PC-9 (cell line): ENCODE data around the gene NEU4. TPM values are rescaled to one million over a fixed set of nuclear protein-coding genes. Genes with fewer than 3 reads are reported as not detected.
"Not testable (repeated sequence)": the region's sequence is repeated elsewhere in the genome, so short reads cannot be mapped to it uniquely, and the experiment has no call there.

Experiments
- BruUV-seq: library from RNA; stranded (reverse); fragments of 400-500 nt; replicated peaks from 2 replicates; lab custom pipeline; 2021; lab: Mats Ljungman, UMichigan
- CTCF ChIA-PET: fragments of 300-600 bp; sonication (Branson Sonifier 250); formaldehyde crosslinking; loops from one replicate; lab custom pipeline; 2022; ENCODE audit warnings: antibody characterized with exemption; lab: Charles Lee
- POLR2A ChIA-PET: fragments of 300-600 bp; sonication (Branson Sonifier 250); formaldehyde crosslinking; loops from one replicate; lab custom pipeline; 2022; ENCODE audit warnings: antibody characterized with exemption; ENCODE audit not compliant: unreplicated experiment; lab: Charles Lee
- DNase-seq, 2 experiments: peaks; one replicate each; pipeline versions ENCODE4 v3.0.0 to v3.0.0-alpha.2; 2015 to 2022; ENCODE audit warnings: mixed read lengths in 1 of 2
- H2AFZ ChIP-seq: fragments of 200-600 bp; sonication (generic); 2 replicates; pipeline ENCODE4 v1.8.1; 2017; ENCODE audit warnings: antibody characterized with exemption
- H3F3A ChIP-seq: fragments of 200-600 bp; sonication (generic); 2 replicates; pipeline ENCODE4 v1.8.1; 2017; ENCODE audit warnings: antibody characterized with exemption, mild to moderate bottlenecking, low read depth; ENCODE audit not compliant: insufficient read depth
- H3K27ac ChIP-seq: fragments of 200-600 bp; sonication (generic); 2 replicates; pipeline ENCODE4 v1.6.1; 2016; ENCODE audit warnings: mixed run types
- H3K27me3 ChIP-seq: fragments of 200-600 bp; sonication (generic); 2 replicates; pipeline ENCODE4 v1.6.1; 2016; ENCODE audit warnings: low read depth, mixed run types; ENCODE audit not compliant: insufficient read depth
- H3K36me3 ChIP-seq: fragments of 200-600 bp; sonication (generic); 2 replicates; pipeline ENCODE4 v1.6.1; 2016; ENCODE audit warnings: low read depth, mixed run types
- H3K4me1 ChIP-seq: fragments of 200-600 bp; sonication (generic); replicated peaks from 2 replicates; pipeline ENCODE4 v1.6.1; 2016; ENCODE audit warnings: mixed run types; ENCODE audit not compliant: insufficient read depth
- H3K4me2 ChIP-seq: fragments of 200-600 bp; sonication (generic); 2 replicates; pipeline ENCODE4 v1.6.1; 2017; ENCODE audit warnings: mixed run types
- H3K4me3 ChIP-seq: fragments of 200-600 bp; sonication (generic); 2 replicates; pipeline ENCODE4 v1.6.1; 2016; ENCODE audit warnings: mixed run types
- H3K79me2 ChIP-seq: fragments of 200-600 bp; sonication (generic); 2 replicates; pipeline ENCODE4 v1.6.1; 2017; ENCODE audit warnings: low read depth, mixed run types
- H3K9me2 ChIP-seq: fragments of 200-600 bp; sonication (generic); 2 replicates; pipeline ENCODE4 v1.8.1; 2017; ENCODE audit warnings: mild to moderate bottlenecking; ENCODE audit not compliant: insufficient read depth
- H3K9me3 ChIP-seq: fragments of 200-600 bp; sonication (generic); 2 replicates; pipeline ENCODE4 v1.8.1; 2016; ENCODE audit warnings: low read depth; ENCODE audit not compliant: insufficient read depth
- H4K20me1 ChIP-seq: fragments of 200-600 bp; sonication (generic); 2 replicates; pipeline ENCODE4 v1.8.1; 2017; ENCODE audit not compliant: insufficient read depth
- CTCF ChIP-seq: fragments of 200-600 bp; sonication (generic); conservative IDR thresholded peaks from 2 replicates; pipeline ENCODE4 v1.6.1; 2017; ENCODE audit warnings: mixed run types, antibody characterized with exemption, mild to moderate bottlenecking, moderate library complexity
- EZH2 ChIP-seq: fragments of 200-600 bp; sonication (generic); IDR thresholded peaks from 2 replicates; pipeline ENCODE4 v1.8.0; 2017; ENCODE audit warnings: antibody characterized with exemption, low read depth
- intact Hi-C: fragments of 100-400 bp; cut with micrococcal nuclease; formaldehyde crosslinking; loops from one replicate; pipeline ENCODE4 v1.10.0; 2022; ENCODE audit not compliant: unreplicated experiment
- total RNA-seq: library from RNA; stranded (reverse); gene quantifications from 2 replicates; pipeline ENCODE4 v1.2.3, GENCODE V29; 2021

The NEU4 gene
- total RNA-seq, 1 experiment from 2014 or later: 0.92 TPM

- no peak overlapping the region for H3K27ac ChIP-seq
- peaks cover 8% of the 10 kb centered on the region for H3K27me3 ChIP-seq
- ChIA-PET CTCF (interaction anchor here (0.6 kb wide), 1 partner anchor 1161 kb away, joined by 7 read pairs; no protein-coding TSS in a partner anchor), POLR2A (interaction anchor here (0.6 kb wide), 1 partner anchor 27 kb away, joined by 5 read pairs; no protein-coding TSS in a partner anchor)
- no peaks in the 10 kb centered on the region for H3K4me1 ChIP-seq
- peak in 1 of 2 experiments; percentile 61 for DNase-seq
- H3K79me2 ChIP-seq: no peaks in the 10 kb centered on the region
- H3F3A ChIP-seq: no peaks in the 10 kb centered on the region; the same call in 1 of the 2 replicates
- no peak overlapping the region for H2AFZ ChIP-seq
- no TSS peak for BruUV-seq
- H3K36me3 ChIP-seq: no peaks in the 10 kb centered on the region
- H3K9me2 ChIP-seq: no peaks in the 10 kb centered on the region
- TF ChIP-seq CTCF (no peak), EZH2 (no peak)
- no peak overlapping the region for H3K4me3 ChIP-seq
- no peaks in the 10 kb centered on the region for H3K9me3 ChIP-seq
- no peaks in the 10 kb centered on the region for H4K20me1 ChIP-seq
- no peak overlapping the region for H3K4me2 ChIP-seq
- intact Hi-C loops: no loop called here
These were observed 5.3 kb upstream of the NEU4 start for GRCh38 chr2:241803387-241804325.

DNA sequence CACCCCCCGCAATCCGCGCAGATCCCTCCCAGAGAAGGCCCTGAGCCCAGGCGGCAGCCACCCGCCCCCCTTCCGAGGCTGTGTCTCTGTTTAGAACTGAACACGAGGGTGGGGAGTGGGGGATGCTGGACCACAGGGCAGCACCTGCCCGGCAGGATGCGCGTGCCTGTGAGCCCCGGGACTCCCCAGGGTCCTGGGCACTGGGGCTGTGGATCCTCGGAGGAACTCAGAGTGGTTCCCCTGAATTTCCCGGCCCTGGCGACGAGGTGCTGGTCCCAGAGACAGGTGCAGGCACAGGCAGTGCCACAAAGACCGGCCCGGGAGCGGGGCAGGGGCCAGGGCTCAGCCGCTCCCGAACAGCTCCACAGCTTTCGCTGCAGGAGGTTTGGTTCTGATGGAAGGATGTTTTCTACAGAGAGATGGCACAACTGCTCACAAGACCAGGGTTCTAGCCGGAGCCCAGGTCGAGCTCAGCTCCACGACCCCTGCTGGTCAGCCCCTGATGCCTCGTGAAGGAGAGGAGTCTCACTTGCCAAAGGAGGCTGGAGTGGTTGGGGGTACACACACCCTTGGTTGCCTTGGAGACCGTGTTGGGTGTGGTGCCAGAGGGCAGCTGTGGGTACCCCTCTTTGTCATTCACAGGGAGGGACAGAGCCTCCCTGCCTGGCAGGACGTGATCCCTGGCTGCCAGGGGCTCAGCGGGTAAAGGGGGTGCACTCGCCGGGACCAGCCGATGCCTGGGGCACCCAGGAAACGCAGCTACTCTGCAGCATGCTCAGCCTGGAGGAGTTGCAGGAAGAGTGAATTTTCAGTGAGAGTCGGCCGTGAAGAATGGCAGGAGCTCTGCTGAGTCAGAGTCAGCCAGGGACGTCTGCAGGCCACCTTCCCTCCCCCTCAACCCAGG, 4.4 kb upstream of the NEU4 start:
- H3K4me3 ChIP-seq: no peak overlapping the region
- H3K27ac ChIP-seq: no peak overlapping the region
- no peaks in the 10 kb centered on the region for H3K4me1 ChIP-seq
- CTCF ChIA-PET: no interaction called here
- BruUV-seq: no TSS peak
- H3K79me2 ChIP-seq: no peaks in the 10 kb centered on the region
- H4K20me1 ChIP-seq: no peaks in the 10 kb centered on the region
- no peaks in the 10 kb centered on the region for H3K36me3 ChIP-seq
- H3F3A ChIP-seq: no peaks in the 10 kb centered on the region; the same call in 1 of the 2 replicates
- no peaks in the 10 kb centered on the region for H3K9me3 ChIP-seq
- no peak for TF ChIP-seq EZH2
- no peak for TF ChIP-seq CTCF
- no peak overlapping the region for H2AFZ ChIP-seq
- H3K27me3 ChIP-seq: peaks cover 14% of the 10 kb centered on the region
- intact Hi-C loops: no loop called here
- POLR2A ChIA-PET: no interaction called here
- no peak for DNase-seq
- no peak overlapping the region for H3K4me2 ChIP-seq
- no peaks in the 10 kb centered on the region for H3K9me2 ChIP-seq

DNA sequence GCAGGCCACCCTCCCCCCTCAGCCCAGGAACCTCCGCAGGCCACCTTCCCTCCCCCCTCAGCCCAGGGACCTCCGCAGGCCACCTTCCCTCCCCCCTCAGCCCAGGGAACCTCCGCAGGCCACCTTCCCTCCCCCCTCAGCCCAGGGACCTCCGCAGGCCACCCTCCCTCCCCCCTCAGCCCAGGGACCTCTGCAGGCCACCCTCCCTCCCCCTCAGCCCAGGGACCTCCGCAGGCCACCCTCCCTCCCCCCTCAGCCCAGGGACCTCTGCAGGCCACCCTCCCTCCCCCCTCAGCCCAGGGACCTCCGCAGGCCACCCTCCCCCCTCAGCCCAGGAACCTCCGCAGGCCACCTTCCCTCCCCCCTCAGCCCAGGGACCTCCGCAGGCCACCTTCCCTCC, 2.8 kb upstream of the NEU4 start:
- H3K4me3 ChIP-seq, H3K9me3 ChIP-seq, H2AFZ ChIP-seq, H3K79me2 ChIP-seq, BruUV-seq, H3K4me2 ChIP-seq, CTCF ChIA-PET, DNase-seq, H3K9me2 ChIP-seq, intact Hi-C loops, POLR2A ChIA-PET, H3K36me3 ChIP-seq, H3F3A ChIP-seq, H4K20me1 ChIP-seq, H3K4me1 ChIP-seq, H3K27ac ChIP-seq: not testable (repeated sequence)
- peaks cover 23% of the 10 kb centered on the region for H3K27me3 ChIP-seq
